Mesenchymal stem cell (in vitro differentiated cells and primary cell): ENCODE results near the gene SNF8.

ENCODE experiments used
- DNase-seq: peaks from one replicate; pipeline ENCODE4 v3.0.0-alpha.2; 2013
- H2AFZ ChIP-seq: one replicate; pipeline ENCODE4 v1.6.1; 2013; ENCODE audit warnings: low read depth, mild to moderate bottlenecking, control low read depth, inconsistent platforms, low read length, moderate library complexity
- H2AK5ac ChIP-seq: 2 replicates; pipeline ENCODE4 v1.6.1; 2013; ENCODE audit warnings: low read length, moderate library complexity, mild to moderate bottlenecking, inconsistent platforms; ENCODE audit not compliant: severe bottlenecking
- H2BK120ac ChIP-seq: one replicate; pipeline ENCODE4 v1.6.1; 2013; ENCODE audit warnings: low read depth, mild to moderate bottlenecking, inconsistent platforms, low read length, moderate library complexity
- H2BK12ac ChIP-seq, 2 experiments: one replicate each; pipeline ENCODE4 v1.6.1; 2013; ENCODE audit warnings: inconsistent platforms in 2 of 2, low read length in 2 of 2, mild to moderate bottlenecking in 2 of 2, moderate library complexity in 2 of 2, control low read depth in 1 of 2
- H2BK15ac ChIP-seq: one replicate; pipeline ENCODE4 v1.6.1; 2013; ENCODE audit warnings: mild to moderate bottlenecking, low read depth, inconsistent platforms; ENCODE audit not compliant: poor library complexity, severe bottlenecking
- H2BK5ac ChIP-seq: 2 replicates; pipeline ENCODE4 v1.6.1; 2013; ENCODE audit warnings: low read depth, mild to moderate bottlenecking, low read length, control low read depth, inconsistent platforms; ENCODE audit not compliant: poor library complexity, severe bottlenecking
- H3K14ac ChIP-seq, 2 experiments: one replicate each; pipeline ENCODE4 v1.6.1; 2013; ENCODE audit warnings: inconsistent platforms in 2 of 2, low read length in 2 of 2, control low read depth in 1 of 2, mild to moderate bottlenecking in 1 of 2, moderate library complexity in 1 of 2
- H3K18ac ChIP-seq, 2 experiments: one replicate each; pipeline ENCODE4 v1.6.1; 2013; ENCODE audit warnings: inconsistent platforms in 2 of 2, low read length in 2 of 2, control low read depth in 1 of 2, low read depth in 1 of 2, mild to moderate bottlenecking in 1 of 2
- H3K23ac ChIP-seq, 2 experiments: one replicate each; pipeline ENCODE4 v1.6.1; 2013; ENCODE audit warnings: inconsistent platforms in 2 of 2, low read length in 2 of 2, mild to moderate bottlenecking in 2 of 2, moderate library complexity in 2 of 2, control low read depth in 1 of 2
- H3K27ac ChIP-seq: 2 replicates; pipeline ENCODE4 v1.5.1; 2013; ENCODE audit warnings: mild to moderate bottlenecking, moderate library complexity, low read length, control low read depth, inconsistent platforms; ENCODE audit not compliant: poor library complexity, severe bottlenecking
- H3K27me3 ChIP-seq, 2 experiments: 2 replicates each; pipeline versions ENCODE4 v1.6.1 to v1.7.0; 2013; ENCODE audit warnings: low read length in 2 of 2, mild to moderate bottlenecking in 2 of 2, moderate library complexity in 2 of 2, control low read depth in 1 of 2, inconsistent platforms in 1 of 2; ENCODE audit not compliant: control insufficient read depth in 1 of 2, insufficient read depth in 1 of 2
- H3K36me3 ChIP-seq, 2 experiments: 2 replicates each; pipeline versions ENCODE4 v1.6.1 to v1.7.0; 2013; ENCODE audit warnings: low read length in 2 of 2, control low read depth in 1 of 2, inconsistent platforms in 1 of 2, low read depth in 1 of 2, mild to moderate bottlenecking in 1 of 2; ENCODE audit not compliant: insufficient read depth in 2 of 2, control insufficient read depth in 1 of 2
- H3K4ac ChIP-seq, 2 experiments: one replicate each; pipeline ENCODE4 v1.6.1; 2013; ENCODE audit warnings: inconsistent platforms in 2 of 2, low read length in 2 of 2, mild to moderate bottlenecking in 2 of 2, moderate library complexity in 2 of 2, control low read depth in 1 of 2, low read depth in 1 of 2
- H3K4me1 ChIP-seq: 2 replicates; pipeline ENCODE4 v1.6.1; 2013; ENCODE audit warnings: low read depth, low read length, control low read depth; ENCODE audit not compliant: control insufficient read depth, insufficient read depth
- H3K4me2 ChIP-seq: 2 replicates; pipeline ENCODE4 v1.6.1; 2013; ENCODE audit warnings: low read length, mild to moderate bottlenecking, inconsistent platforms; ENCODE audit not compliant: poor library complexity, severe bottlenecking
- H3K4me3 ChIP-seq, 2 experiments: 2 replicates each; pipeline versions ENCODE4 v1.5.1 to v1.7.0; 2013; ENCODE audit warnings: low read length in 2 of 2, mild to moderate bottlenecking in 2 of 2, control low read depth in 1 of 2, low read depth in 1 of 2; ENCODE audit not compliant: insufficient read depth in 1 of 2
- H3K79me1 ChIP-seq: replicated peaks from 2 replicates; pipeline ENCODE4 v1.6.1; 2013; ENCODE audit warnings: mild to moderate bottlenecking, control low read depth, low read length, inconsistent platforms; ENCODE audit not compliant: poor library complexity, severe bottlenecking
- H3K9ac ChIP-seq: 2 replicates; pipeline ENCODE4 v1.7.0; 2013; ENCODE audit warnings: mild to moderate bottlenecking, low read length, moderate library complexity
- H3K9me3 ChIP-seq: 2 replicates; pipeline ENCODE4 v1.7.0; 2013; ENCODE audit warnings: mild to moderate bottlenecking, low read length; ENCODE audit not compliant: control insufficient read depth
- H4K8ac ChIP-seq: one replicate; pipeline ENCODE4 v1.6.1; 2013; ENCODE audit warnings: inconsistent platforms, mild to moderate bottlenecking, low read length, moderate library complexity
- H4K91ac ChIP-seq: one replicate; pipeline ENCODE4 v1.6.1; 2013; ENCODE audit warnings: mild to moderate bottlenecking, low read length, inconsistent platforms
- WGBS: methylation state at CpG from one replicate; pipeline ENCODE4 v1.1.7; 2013; ENCODE audit warnings: mixed read lengths; 5-methylcytosine and 5-hydroxymethylcytosine counted together

SNF8 gene

GRCh38 chr17:48990882-48991357 lies 46.3 kb upstream of the SNF8 start:
- 8% methylated on average over 2 of the region's 2 CpGs for WGBS
- H2BK15ac ChIP-seq: no peak overlapping the region
- H3K4me3 ChIP-seq: no peak overlapping the region
- no peaks in the 10 kb centered on the region for H3K36me3 ChIP-seq
- H3K27me3 ChIP-seq: peaks cover 25 to 72% of the 10 kb centered on the region in 2 experiments
- H3K4me2 ChIP-seq: no peak overlapping the region
- no peak overlapping the region for H3K23ac ChIP-seq
- H3K4ac ChIP-seq: no peak overlapping the region
- no peaks in the 10 kb centered on the region for H3K9me3 ChIP-seq
- H3K9ac ChIP-seq: no peak overlapping the region
- H4K91ac ChIP-seq: no peak overlapping the region
- H4K8ac ChIP-seq: no peak overlapping the region
- no peak overlapping the region for H2BK5ac ChIP-seq
- peaks cover 7% of the 10 kb centered on the region for H3K4me1 ChIP-seq
- no peak overlapping the region for H2BK12ac ChIP-seq
- no peak overlapping the region for H3K18ac ChIP-seq
- no peak overlapping the region for H3K27ac ChIP-seq
- DNase-seq: no peak
- no peaks in the 10 kb centered on the region for H3K79me1 ChIP-seq
- H3K14ac ChIP-seq: no peak overlapping the region
- no peak overlapping the region for H2AFZ ChIP-seq
- H2BK120ac ChIP-seq: no peak overlapping the region
- H2AK5ac ChIP-seq: no peak overlapping the region

GRCh38 chr17:48989100-48989499 lies 44.5 kb upstream of the SNF8 start:
- no peak overlapping the region for H3K23ac ChIP-seq
- H3K4me1 ChIP-seq: no peaks in the 10 kb centered on the region
- no peak overlapping the region for H2BK5ac ChIP-seq
- no peak overlapping the region for H3K4me2 ChIP-seq
- no peak overlapping the region for H2AK5ac ChIP-seq
- no peak overlapping the region for H3K4ac ChIP-seq
- WGBS: no CpG with 5 or more reads among the region's 4 CpGs
- no peaks in the 10 kb centered on the region for H3K36me3 ChIP-seq
- no peak overlapping the region for H2BK12ac ChIP-seq
- peaks cover 12 to 65% of the 10 kb centered on the region in 2 experiments for H3K27me3 ChIP-seq
- H4K91ac ChIP-seq: no peak overlapping the region
- H3K4me3 ChIP-seq: no peak overlapping the region
- H2BK15ac ChIP-seq: no peak overlapping the region
- no peak for DNase-seq
- H4K8ac ChIP-seq: no peak overlapping the region
- no peak overlapping the region for H2BK120ac ChIP-seq
- no peak overlapping the region for H3K9ac ChIP-seq
- no peaks in the 10 kb centered on the region for H3K79me1 ChIP-seq
- no peak overlapping the region for H3K18ac ChIP-seq
- H3K14ac ChIP-seq: no peak overlapping the region
- H3K27ac ChIP-seq: no peak overlapping the region
- no peaks in the 10 kb centered on the region for H3K9me3 ChIP-seq
- H2AFZ ChIP-seq: no peak overlapping the region

GRCh38 chr17:48985436-48986245 lies 41.0 kb upstream of the SNF8 start:
- H3K27me3 ChIP-seq: peaks cover 7 to 34% of the 10 kb centered on the region in 2 experiments
- H2AFZ ChIP-seq: no peak overlapping the region
- no peak overlapping the region for H2BK15ac ChIP-seq
- no peak overlapping the region for H3K23ac ChIP-seq
- no peak overlapping the region for H2BK120ac ChIP-seq
- no peak overlapping the region for H2BK5ac ChIP-seq
- H3K14ac ChIP-seq: no peak overlapping the region
- H2AK5ac ChIP-seq: no peak overlapping the region
- H3K79me1 ChIP-seq: no peaks in the 10 kb centered on the region
- no peak for DNase-seq
- WGBS: 93% methylated on average over 11 of the region's 13 CpGs
- no peak overlapping the region for H3K4ac ChIP-seq
- no peaks in the 10 kb centered on the region for H3K4me1 ChIP-seq
- H3K4me2 ChIP-seq: no peak overlapping the region
- H4K91ac ChIP-seq: no peak overlapping the region
- H3K27ac ChIP-seq: no peak overlapping the region
- no peak overlapping the region for H3K9ac ChIP-seq
- no peak overlapping the region for H4K8ac ChIP-seq
- H3K18ac ChIP-seq: no peak overlapping the region
- peaks cover 3% of the 10 kb centered on the region for H3K9me3 ChIP-seq
- no peak overlapping the region for H2BK12ac ChIP-seq
- H3K4me3 ChIP-seq: no peak overlapping the region
- no peaks in the 10 kb centered on the region for H3K36me3 ChIP-seq

GRCh38 chr17:48981927-48982539 lies 37.4 kb upstream of the SNF8 start:
- no peak overlapping the region for H3K9ac ChIP-seq

More at GRCh38 chr17:48981927-48982539, 37.4 kb upstream of the SNF8 start:
- H2AK5ac ChIP-seq: no peak overlapping the region
- no peak overlapping the region for H3K27ac ChIP-seq
- no peak overlapping the region for H2BK5ac ChIP-seq
- no peak overlapping the region for H2BK120ac ChIP-seq
- no peak overlapping the region for H3K14ac ChIP-seq
- H3K18ac ChIP-seq: no peak overlapping the region
- no peaks in the 10 kb centered on the region for H3K36me3 ChIP-seq
- no peaks in the 10 kb centered on the region for H3K4me1 ChIP-seq
- no peak overlapping the region for H4K91ac ChIP-seq
- no peak overlapping the region for H3K4ac ChIP-seq
- H2BK12ac ChIP-seq: no peak overlapping the region
- H3K23ac ChIP-seq: no peak overlapping the region
- peaks cover 0 to 18% of the 10 kb centered on the region in 2 experiments for H3K27me3 ChIP-seq
- H2BK15ac ChIP-seq: no peak overlapping the region
- no peaks in the 10 kb centered on the region for H3K79me1 ChIP-seq
- H3K4me2 ChIP-seq: no peak overlapping the region
- DNase-seq: no peak
- no peak overlapping the region for H4K8ac ChIP-seq
- no peak overlapping the region for H2AFZ ChIP-seq
- no peak overlapping the region for H3K4me3 ChIP-seq
- 96% methylated on average over 3 of the region's 3 CpGs for WGBS
- H3K9me3 ChIP-seq: peaks cover 3% of the 10 kb centered on the region
